Measurements from ENCODE around the gene EMC8.

Gene EMC8

DNA sequence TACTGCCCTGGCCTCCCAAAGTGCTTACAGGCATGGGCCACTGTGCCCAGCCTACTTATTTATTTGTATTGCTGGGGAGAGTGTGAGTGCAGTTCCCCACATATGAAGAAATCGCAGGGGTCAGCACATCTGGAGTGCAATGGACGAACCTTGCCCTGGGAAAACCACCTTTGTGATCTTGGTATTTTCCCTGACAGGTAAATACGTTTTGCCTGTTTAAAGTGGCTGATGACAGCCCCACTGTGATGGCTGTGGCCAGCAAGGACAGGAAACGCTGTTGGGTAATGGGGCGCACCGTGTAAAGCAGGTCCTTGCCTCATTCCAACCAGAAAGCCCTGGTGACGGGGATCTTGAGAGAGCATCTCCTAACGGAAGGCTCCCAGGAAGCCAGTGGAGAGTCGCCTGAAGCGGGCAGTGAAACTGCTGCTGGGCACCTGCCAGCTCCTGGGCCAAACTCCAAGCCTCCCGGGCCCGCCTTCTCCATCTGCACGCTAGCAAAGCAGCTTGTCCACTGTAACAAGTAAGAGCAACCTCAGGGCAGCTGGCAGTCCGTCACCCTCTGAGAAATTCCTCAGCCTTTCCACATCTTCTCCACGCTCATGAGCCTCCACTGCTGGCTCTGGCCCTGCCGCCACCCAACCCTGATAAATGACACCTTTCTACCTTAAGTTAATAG is 17.5 kb downstream of the EMC8 start:
- peak; percentile 3 to 32 for DNase-seq

- no peak for DNase-seq
Measured at GRCh38 chr16:85781156-85781555, 18.2 kb downstream of the EMC8 start.

GRCh38 chr16:85780281-85780680 is 19.1 kb downstream of the EMC8 start:
- no peak for DNase-seq

GRCh38 chr16:85778873-85779272 is 20.5 kb downstream of the EMC8 start:
- no peak for DNase-seq

DNA sequence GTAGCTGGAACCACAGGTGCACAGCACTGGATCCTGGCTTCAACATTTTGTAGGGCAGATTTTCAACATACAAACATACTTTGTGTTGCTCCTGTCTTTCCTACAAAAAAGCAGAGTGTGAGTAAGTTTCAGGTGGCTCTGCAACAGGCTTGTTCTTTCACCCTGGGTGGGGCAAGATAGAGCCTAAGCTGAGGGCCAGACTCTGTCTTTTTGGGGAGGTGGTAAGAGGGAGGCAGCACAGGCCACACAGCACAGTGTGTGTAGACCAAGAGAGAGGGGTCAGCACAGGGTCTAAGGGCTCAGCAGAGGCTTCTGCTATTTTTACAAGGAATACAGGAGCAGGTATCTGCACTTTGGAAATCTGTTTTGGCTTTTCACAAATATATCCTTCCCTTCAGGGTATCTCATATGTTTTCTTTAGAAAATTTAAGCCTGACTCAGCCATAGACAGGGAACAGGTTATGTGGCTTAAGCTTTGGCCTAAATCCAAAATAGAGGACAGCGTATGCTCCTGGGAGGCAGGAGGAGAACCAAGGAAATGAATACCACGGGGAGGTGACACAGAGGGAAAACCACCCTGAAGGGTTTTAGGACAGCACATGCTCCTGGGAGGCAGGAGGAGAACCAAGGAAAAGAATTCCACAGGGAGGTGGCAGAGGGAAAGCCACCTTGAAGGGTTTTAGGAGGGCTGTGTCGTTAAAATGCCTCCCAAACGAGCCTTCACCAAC is 21.6 kb downstream of the EMC8 start:
- DNase-seq: no peak

DNA sequence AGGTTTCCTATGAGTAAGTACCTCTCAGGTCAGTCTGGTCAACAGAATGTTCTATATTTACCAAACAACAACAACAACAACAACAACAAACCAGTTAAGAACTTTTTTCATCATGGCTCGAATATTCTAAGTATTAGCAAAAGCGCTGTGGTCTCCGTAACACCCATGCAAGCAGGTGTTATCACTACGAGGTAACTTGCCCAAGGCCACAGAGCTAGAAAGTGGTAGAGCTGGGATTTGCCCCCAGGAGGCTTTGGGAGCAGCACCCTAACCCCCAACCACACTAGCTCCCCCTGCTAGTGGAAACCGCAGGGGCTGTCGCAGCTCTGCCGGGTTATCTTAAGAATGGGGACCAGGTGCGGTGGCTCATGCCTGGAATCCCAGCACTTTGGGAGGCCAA is 24.5 kb downstream of the EMC8 start:
- no peak for DNase-seq

GRCh38 chr16:85774136-85774535 is 25.2 kb downstream of the EMC8 start:
- DNase-seq: no peak

DNA sequence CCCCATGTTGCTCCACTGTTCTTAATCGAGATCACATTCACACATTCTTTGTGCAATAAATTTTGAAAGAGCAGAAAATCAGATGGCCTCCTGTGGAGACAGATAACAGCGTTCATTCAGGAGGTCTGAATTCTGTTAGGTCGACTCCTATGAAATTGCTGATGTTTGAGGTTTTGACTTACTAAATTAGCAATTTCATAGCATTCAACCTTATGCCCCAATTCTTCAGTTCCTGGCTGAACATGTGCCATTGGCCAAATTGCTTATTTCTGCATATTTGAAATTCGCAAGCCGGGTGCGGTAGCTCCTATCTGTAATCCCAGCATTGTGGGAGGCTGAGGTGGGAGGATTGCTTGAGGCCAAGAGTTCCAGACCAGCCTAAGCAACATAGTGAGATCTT is 26.3 kb downstream of the EMC8 start:
- DNase-seq: no peak

DNA sequence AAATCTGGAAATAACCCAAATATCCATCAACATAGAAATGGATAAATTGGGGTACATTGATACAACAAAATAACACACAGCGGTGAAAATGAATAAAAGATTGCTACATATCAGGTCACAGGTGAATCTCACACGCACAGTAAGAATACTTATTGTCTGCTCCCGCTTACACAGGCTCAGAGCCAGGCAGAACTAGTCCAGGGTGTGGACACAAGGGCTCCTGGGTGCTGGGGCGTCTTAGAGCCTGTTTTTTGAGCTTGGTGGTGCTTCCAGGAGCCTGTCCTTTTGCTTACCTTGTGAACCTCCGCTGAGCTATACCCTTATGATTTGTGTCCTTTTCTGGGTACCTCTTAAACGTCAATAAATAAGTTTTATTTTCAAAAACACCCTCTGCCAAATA is 28.6 kb downstream of the EMC8 start:
- DNase-seq: no peak

GRCh38 chr16:85768199-85768598 is 31.1 kb downstream of the EMC8 start:
- no peak for DNase-seq

GRCh38 chr16:85767531-85767930 is 31.8 kb downstream of the EMC8 start:
- DNase-seq: no peak

- DNase-seq: no peak
Measured at GRCh38 chr16:85765767-85766166, 33.6 kb downstream of the EMC8 start.

DNA sequence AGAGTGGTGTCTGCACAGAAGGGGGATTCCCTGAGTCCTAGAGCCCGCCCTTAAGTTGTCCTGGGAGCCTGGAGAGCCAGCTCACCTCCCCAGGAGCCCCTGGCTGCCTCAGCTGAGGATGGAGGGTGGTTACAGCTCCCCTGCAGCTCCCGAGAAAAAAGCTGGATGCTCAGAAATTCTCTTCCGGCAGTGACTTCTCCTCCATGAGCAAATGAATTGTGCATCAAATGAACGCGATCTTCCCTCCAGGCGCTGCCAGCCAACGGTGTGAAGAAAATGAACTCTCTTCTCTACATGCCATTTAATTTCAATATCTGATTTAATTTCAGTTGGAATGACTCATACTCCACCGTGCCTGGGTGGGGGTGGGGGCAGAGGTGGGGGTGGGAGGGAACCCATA is 34.1 kb downstream of the EMC8 start:
- DNase-seq: no peak

GRCh38 chr16:85763616-85764015 is 35.7 kb downstream of the EMC8 start:
- no peak for DNase-seq

DNA sequence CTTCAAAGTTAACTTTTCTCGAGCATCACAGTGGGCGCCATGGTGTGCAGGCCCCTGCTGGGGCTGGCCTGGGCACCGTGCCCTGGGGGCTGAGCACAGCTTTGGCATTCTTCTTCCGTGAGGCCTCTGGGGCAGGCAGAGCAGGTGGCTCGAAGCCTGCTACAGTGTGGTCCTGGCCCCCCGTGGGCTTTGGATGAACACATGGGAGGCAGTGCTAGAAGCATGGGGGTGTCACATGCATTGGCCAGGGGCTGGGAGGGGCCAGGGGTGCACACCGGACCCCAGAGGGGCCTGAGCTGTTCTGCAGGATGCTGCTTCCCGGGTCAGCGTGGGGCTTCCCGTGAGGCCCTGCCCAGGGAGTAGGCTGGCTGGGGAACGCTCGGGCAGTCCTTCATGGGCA is 36.4 kb downstream of the EMC8 start:
- DNase-seq: no peak

GRCh38 chr16:85761861-85762260 is 37.5 kb downstream of the EMC8 start:
- DNase-seq: no peak

DNA sequence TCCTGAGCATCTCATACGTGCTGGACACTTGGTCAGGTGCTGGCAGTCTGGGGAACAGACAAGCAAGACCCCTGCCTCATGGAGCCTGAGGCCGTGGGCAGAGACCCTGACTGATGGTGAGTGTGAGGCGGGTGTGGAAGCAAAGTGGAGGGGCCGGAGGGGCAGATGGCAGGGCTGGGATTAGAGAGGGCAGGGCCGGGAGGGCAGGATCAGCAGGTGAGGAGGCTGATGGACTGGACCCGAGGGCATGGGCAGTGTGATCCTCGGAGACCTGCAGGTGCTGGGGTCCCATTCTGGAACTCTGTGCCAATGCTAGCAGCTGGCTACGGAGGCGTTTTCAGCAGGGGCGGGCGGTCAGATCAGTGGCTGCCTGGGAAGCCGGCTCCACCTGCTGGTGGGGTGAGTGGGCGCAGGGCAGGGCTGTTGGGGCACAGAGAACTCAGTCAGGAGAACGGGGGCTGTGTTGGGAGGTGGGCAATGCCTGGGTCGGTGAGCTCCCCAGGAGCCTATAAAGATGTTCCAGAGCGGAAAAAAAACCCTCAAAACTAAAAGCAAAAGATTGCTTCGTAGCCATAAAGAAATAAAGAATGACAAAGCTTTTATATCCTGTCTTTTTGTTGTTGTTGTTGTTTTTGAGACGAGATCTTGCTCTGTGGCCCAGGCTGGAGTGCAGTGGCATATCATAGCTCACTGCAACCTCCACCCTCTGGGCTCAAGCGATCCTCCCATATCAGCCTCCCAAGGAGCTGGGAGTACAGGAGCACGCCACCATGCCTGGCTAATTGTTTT is 39.5 kb downstream of the EMC8 start:
- peak in 1 of 2 experiments; percentile 18 for DNase-seq

DNA sequence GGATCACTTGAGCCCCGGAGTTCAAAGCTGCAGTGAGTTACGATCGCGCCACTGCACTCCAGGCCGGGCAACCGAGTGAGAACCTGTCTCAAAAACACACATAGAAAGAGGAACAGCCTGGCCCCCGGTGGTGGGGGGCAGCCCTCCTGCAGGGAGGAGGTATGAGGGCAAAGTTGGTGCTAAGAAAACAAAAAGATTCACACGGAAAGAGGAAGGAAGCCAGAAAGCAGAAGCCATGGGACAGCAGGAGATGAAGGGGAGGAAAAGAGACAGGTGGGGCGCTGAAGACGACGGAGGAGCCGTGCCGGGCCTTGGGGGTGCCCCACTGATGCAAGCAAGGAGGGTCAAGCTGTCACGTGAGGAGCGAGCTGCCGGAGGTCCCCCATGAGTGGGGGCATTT is 40.2 kb downstream of the EMC8 start:
- no peak for DNase-seq

DNA sequence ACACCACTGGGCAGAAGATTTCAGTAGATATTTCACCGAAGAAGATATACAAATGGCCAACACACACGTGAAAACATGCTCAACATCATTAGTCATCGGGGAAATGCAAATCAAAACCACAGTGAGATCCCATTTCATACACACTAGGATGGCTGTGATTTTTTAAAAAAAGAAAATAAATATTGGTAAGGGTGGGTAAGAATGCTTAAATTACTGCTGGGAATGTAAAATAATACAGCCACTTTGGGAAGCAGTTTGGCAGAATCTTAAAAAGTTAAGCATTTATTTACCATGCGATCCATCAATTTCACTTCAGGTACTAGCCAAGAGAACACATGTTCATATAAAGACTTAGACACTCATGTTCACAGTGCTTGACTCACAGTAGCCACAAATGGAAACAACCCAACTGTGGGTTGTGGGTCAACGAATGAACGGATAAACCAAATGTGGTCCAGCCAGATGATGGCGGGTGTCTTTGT is 42.0 kb downstream of the EMC8 start:
- DNase-seq: no peak

DNA sequence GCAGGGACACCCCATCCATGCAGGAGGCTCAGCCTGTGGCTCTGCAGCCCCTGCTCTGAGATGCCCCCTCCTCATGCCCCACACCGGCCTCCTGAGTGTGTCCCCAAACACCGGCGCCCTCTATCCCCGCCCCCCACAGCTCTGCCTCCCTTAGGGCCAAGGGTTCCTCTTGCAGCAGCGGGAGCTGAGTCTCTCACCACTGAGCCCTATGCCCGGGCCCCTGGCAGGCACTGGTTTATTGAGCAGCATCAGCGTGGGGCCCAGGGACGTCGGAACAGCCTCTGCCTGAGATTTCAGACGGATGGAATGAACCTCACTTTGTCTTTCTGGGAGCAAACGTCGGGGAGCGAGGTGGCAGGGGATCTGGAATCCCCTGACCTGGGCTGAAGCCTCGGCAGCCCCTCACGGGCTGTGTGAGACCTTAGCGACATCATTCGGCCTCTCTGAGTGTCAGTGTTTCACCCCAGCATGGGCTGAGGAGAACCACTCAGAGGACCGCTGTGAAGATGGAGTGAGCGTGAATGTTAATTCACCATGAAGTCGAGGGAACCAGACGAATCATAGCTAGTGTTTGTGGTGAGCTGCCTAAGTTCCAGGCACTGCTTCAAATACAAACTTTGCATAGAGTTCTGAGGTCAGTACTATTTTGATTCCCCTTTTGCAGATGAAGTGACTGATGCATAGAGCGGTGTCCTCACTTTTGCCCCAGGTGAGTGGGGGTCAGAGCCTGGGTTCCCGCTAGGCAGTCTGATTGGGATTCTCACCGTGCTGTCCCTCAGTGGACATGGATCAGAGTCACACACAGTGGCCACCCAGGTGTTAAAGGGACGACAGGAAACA is 43.2 kb downstream of the EMC8 start:
- DNase-seq: no peak

GRCh38 chr16:85754413-85754812 is 44.9 kb downstream of the EMC8 start:
- DNase-seq: peak in 1 of 2 experiments; percentile 44

DNA sequence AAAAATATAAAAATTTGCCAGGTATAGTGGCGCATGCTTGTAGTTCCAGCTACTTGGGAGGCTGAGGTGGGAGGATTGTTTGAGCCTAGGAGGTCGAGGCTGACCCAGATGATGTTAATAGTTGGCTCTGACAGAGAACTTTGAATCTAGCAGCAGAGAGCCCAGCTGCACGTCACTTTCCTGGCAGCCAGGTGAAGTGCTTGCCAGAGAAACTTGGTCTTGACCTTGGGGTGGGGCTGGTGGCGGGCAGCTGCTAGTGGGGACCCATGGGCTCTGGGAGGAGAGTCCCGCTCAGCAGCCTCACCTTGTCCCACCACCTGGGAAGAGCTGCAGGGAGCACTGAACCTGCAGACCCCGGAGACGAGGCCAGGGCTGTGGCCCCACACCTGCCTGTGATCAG is 45.4 kb downstream of the EMC8 start:
- no peak for DNase-seq

DNA sequence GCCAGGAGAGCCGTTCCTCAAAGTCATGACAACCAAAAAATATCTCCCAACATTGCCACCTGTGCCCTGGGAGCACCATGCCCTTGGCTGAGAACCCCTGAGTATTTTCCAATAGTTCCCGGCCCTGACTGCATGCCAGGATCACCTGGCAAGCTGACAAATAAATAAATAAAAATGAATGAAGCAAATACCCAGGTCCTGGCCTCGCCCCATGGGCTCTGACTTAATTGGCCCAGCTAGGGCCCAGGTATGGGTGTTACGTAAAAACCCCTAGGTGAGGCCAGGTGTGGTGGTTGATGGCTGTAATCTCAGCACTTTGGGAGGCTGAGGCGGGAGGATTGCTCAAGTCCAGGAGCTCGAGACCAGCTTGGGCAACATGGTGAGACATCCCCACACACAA is 45.8 kb downstream of the EMC8 start:
- peak in 1 of 2 experiments; percentile 34 for DNase-seq
